Astrocyte of the spinal cord (primary cell): ENCODE data around the gene IMP3.

ENCODE experiments used
- DNase-seq: peaks from one replicate; pipeline ENCODE4 v3.0.0; 2011; ENCODE audit warnings: low read depth, low spot score
- H3K4me3 ChIP-seq: 2 replicates; pipeline ENCODE4 v1.5.1; 2011; ENCODE audit warnings: low read depth, mild to moderate bottlenecking, low read length, moderate library complexity
- in situ Hi-C: cut with HindIII; loops from 2 replicates; pipeline ENCODE4 v1.10.0; 2017; ENCODE audit warnings: low sequenced_read_pairs
- TF ChIP-seq, protein P1 (sequence below): IDR thresholded peaks from 2 replicates; pipeline ENCODE4 v1.5.1; 2012; ENCODE audit warnings: low read depth, mild to moderate bottlenecking, low read length, inconsistent platforms

The IMP3 gene

DNA sequence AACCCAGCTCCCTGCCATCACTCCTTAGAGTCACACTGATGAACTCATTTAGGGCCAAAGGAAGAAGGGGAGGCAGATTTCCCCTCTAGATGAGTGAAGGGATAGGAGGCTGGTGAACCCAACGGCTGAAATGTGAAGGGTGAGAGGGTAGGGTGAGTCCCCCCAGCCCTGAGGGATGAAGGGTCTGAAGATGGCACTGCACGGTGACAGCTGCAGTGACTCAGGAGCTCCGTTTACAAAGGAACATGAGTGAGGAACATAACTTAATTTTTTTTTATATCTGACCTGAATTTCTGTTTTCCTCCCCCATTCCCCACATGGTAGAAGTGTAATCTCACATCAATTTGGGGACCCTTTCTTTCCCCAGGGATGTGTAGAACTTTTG lies 21.7 kb upstream of the IMP3 start:
- no peak overlapping the region for H3K4me3 ChIP-seq
- TF ChIP-seq, protein P1, sequence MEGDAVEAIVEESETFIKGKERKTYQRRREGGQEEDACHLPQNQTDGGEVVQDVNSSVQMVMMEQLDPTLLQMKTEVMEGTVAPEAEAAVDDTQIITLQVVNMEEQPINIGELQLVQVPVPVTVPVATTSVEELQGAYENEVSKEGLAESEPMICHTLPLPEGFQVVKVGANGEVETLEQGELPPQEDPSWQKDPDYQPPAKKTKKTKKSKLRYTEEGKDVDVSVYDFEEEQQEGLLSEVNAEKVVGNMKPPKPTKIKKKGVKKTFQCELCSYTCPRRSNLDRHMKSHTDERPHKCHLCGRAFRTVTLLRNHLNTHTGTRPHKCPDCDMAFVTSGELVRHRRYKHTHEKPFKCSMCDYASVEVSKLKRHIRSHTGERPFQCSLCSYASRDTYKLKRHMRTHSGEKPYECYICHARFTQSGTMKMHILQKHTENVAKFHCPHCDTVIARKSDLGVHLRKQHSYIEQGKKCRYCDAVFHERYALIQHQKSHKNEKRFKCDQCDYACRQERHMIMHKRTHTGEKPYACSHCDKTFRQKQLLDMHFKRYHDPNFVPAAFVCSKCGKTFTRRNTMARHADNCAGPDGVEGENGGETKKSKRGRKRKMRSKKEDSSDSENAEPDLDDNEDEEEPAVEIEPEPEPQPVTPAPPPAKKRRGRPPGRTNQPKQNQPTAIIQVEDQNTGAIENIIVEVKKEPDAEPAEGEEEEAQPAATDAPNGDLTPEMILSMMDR: no peak
- in situ Hi-C loops: no loop called here
- no peak for DNase-seq

DNA sequence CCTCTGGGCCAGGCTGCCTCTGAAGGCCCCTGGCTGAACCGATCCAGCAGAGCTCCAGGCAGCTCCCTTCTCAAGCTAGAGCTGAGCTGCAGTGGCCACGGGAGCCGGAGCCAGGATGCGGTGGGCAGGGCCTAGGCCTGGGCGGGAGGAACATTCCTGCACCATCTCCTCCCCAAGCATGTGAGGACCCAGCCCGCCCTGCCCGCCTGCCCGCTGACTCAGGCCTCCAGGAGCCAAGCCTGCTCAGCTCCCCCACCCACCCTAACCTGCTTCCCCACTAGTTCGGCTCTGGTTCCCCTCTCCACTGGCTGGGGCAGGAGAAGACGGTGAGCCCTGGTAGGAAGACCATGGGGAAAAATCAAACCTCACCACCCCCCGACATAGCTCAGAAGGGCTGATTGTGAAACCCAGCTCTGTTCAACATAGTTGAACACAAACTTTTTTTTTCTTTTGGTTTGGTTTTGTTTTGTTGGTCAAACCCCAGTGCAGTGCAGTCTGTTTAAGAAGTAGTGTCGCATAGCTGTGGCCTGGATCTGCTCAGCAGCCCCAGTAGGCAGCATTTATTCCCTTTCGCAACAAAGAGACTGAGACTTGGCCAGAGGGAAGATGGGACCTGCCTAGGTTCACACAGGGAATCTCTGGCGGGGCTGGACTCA lies 21.2 kb upstream of the IMP3 start:
- in situ Hi-C loops: no loop called here
- TF ChIP-seq, protein P1: no peak
- no peak overlapping the region for H3K4me3 ChIP-seq
- peak; percentile 96 for DNase-seq

DNA sequence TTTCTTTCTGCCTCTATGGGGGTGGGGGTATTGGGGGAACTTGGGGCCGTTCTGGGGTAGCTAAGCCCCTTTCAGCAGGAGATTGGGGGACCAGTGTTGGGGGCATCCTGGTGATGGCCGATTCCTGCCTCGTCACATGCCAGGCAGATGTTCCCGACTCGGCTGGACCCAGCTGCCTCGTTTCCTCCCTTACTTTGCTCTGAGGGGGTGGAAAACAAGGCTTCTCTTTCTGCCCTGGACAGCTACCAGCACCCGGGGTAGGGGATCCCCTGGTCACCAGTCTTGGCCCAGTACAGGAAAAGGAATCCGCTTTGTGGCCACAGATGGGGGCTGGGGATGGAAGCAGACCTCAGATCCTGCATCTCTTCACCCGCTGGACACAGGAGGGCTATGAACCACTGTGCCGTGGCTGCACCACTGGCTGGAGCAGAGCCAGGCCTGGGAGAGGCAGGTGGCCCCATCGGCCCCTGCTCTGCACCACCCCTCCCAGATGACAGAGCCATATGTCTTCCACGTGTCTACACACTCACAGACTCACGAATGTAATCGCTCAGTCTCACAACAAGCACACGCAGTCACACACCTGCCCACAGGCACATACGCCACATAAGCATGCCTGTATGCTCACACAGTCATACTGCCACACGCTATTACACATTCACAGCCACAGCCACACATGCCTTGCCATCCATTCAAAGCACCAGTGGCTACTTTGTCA lies 20.1 kb upstream of the IMP3 start:
- DNase-seq: no peak
- in situ Hi-C loops: no loop called here
- no peak overlapping the region for H3K4me3 ChIP-seq
- TF ChIP-seq, protein P1: no peak

DNA sequence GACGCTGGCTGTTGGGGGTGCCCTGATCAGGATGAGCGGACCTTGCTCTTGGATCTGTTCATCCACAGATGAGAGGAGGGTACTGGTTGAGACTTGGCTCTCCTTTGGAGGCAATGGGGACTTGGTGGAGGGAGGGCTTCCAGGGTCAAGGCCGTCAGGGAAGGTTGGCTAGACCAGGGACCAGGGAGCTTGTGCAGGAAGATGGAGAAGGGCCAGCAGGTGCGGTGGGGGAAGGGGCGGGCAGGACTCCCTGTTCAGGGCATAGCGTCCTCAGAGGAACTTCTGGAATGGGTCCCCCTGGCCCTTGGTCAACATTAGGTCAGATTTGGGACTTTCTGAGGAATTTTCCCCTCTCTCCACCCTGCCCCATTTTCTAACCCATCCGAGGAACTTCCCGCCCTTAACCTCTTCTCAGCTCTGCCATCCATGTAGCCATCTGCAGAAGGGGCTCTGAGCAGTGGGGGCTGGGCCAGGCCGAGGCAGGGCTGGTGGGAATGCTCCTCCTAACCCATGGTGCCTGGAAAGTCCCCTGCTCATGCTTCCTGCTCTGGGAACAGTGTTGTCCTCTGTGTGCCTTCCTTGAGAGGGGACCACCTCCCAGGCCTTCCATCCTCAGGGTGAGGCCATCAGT lies 19.2 kb upstream of the IMP3 start:
- in situ Hi-C loops: no loop called here
- TF ChIP-seq, protein P1: no peak

DNA sequence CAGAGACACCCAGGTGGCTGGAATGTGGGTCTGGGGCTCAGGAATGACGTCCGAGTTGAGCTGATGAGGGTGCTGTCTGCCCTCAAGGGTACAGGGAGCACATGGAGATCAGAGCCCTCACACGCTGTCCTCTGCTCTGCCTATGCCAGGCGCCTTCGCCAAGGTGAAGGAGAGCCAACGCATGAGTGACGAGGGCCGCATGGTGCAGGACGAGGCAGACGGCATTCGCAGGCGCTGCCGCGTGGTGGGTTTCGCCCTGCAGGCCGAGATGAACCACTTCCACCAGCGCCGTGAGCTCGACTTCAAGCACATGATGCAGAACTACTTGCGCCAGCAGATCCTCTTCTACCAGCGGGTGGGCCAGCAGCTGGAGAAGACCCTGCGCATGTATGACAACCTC lies 16.8 kb upstream of the IMP3 start:
- TF ChIP-seq, protein P1: no peak
- in situ Hi-C loops: no loop called here
- H3K4me3 ChIP-seq: no peak overlapping the region
- no peak for DNase-seq

More for the DNA sequence above, 19.2 kb upstream of the IMP3 start:
- no peak overlapping the region for H3K4me3 ChIP-seq
- DNase-seq: no peak

DNA sequence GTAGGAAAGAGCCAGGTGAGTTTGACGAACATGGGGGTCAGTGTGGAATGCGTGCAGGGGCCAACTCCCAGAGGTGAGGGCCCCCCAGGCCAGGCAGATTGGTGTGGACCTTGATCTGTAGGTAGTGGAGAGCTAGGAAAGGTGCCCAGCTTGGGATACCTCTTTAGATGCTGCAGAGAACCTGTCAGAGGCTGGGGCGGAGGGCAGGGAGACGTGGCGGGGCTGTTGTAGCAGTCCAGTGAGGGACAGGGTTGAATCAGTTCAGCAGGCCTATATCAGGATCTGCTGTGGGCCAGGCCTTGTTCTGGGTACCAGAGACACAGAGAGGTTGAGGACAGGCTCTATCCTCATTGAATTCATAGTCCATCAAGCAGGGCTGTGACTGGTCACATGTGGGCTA lies 16.3 kb upstream of the IMP3 start:
- H3K4me3 ChIP-seq: no peak overlapping the region

More for the DNA sequence above, 16.3 kb upstream of the IMP3 start:
- in situ Hi-C loops: no loop called here
- TF ChIP-seq, protein P1: no peak
- no peak for DNase-seq
